IMR-90 (cell line): ENCODE results near the gene BPIFA1. TPM values are rescaled to one million over a fixed set of nuclear protein-coding genes. Genes with fewer than 3 reads are reported as not detected.

Experiments
- polyA plus RNA-seq, 3 experiments: library from polyadenylated mRNA; depleted of rRNA; stranded (reverse); fragments of >200 nt; gene quantifications; 2 replicates each; pipeline ENCODE4 v1.2.3, GENCODE V29; 2012; ENCODE audit warnings: low replicate concordance in 1 of 3
- total RNA-seq: library from RNA; depleted of rRNA; stranded (reverse); fragments of >200 nt; gene quantifications from 2 replicates; pipeline ENCODE4 v1.2.3, GENCODE V29; 2012; rRNA removed

Gene BPIFA1
- total and polyA plus RNA-seq, 2 of the 4 experiments (the other 2 are of a cell fraction): not detected

Other genes starting within 250 kb of the BPIFA1 start
- not detected in 2 replicates for gene SUN5, start 231.6 kb upstream of the BPIFA1 start, total RNA-seq
- not detected in 2 replicates for gene SUN5, start 231.6 kb upstream of the BPIFA1 start, polyA plus RNA-seq (2012; rRNA removed)
- gene BPIFB2, start 228.3 kb upstream of the BPIFA1 start, total RNA-seq: not detected in 2 replicates
- gene BPIFB2, start 228.3 kb upstream of the BPIFA1 start, polyA plus RNA-seq (2012; rRNA removed): not detected in 2 replicates
- gene BPIFB6, start 204.3 kb upstream of the BPIFA1 start, total RNA-seq: not detected in 2 replicates
- gene BPIFB6, start 204.3 kb upstream of the BPIFA1 start, polyA plus RNA-seq (2012; rRNA removed): not detected in 2 replicates
- gene BPIFB3, start 182.1 kb upstream of the BPIFA1 start, total RNA-seq: not detected in 2 replicates
- gene BPIFB3, start 182.1 kb upstream of the BPIFA1 start, polyA plus RNA-seq (2012; rRNA removed): not detected in 2 replicates
- not detected in 2 replicates for gene BPIFB4, start 156.4 kb upstream of the BPIFA1 start, total RNA-seq
- not detected in 2 replicates for gene BPIFB4, start 156.4 kb upstream of the BPIFA1 start, polyA plus RNA-seq (2012; rRNA removed)
- gene BPIFA2, start 67.8 kb upstream of the BPIFA1 start, total RNA-seq: not detected in 2 replicates
- not detected in 2 replicates for gene BPIFA2, start 67.8 kb upstream of the BPIFA1 start, polyA plus RNA-seq (2012; rRNA removed)
- not detected in 2 replicates for gene BPIFA3, start 18.6 kb upstream of the BPIFA1 start, total RNA-seq
- not detected in 2 replicates for gene BPIFA3, start 18.6 kb upstream of the BPIFA1 start, polyA plus RNA-seq (2012; rRNA removed)
- gene BPIFB1, start 47.2 kb downstream of the BPIFA1 start, total RNA-seq: not detected in 2 replicates
- not detected in 2 replicates for gene BPIFB1, start 47.2 kb downstream of the BPIFA1 start, polyA plus RNA-seq (2012; rRNA removed)
- 22.2 and 28.1 TPM in 2 replicates for gene CDK5RAP1, start 165.5 kb downstream of the BPIFA1 start, total RNA-seq
- gene CDK5RAP1, start 165.5 kb downstream of the BPIFA1 start, polyA plus RNA-seq (2012; rRNA removed): 21.7 and 23.9 TPM in 2 replicates
- gene SNTA1, start 207.8 kb downstream of the BPIFA1 start, total RNA-seq: 13.3 and 15.4 TPM in 2 replicates
- gene SNTA1, start 207.8 kb downstream of the BPIFA1 start, polyA plus RNA-seq (2012; rRNA removed): 10.6 and 12.1 TPM in 2 replicates